GM18520 (cell line): ENCODE measurements around the gene WFDC6.

ENCODE experiments used
- ATAC-seq: cut with Tn5 transposase; IDR thresholded peaks from one replicate; pipeline ENCODE4 v1.9.1; 2021; ENCODE audit not compliant: unreplicated experiment

The WFDC6 gene

GRCh38 chr20:45518282-45518681 is 21.0 kb downstream of the WFDC6 start:
- no peak for ATAC-seq

- no peak for ATAC-seq
These were observed 24.0 kb downstream of the WFDC6 start, which contains the start of gene SPINT3 for GRCh38 chr20:45515147-45515913. TSS of gene SPINT3 (minus strand) at chr20:45515622. CDS start at chr20:45515608, 14 bp downstream.

GRCh38 chr20:45510242-45510862 is 28.9 kb downstream of the WFDC6 start:
- no peak for ATAC-seq

DNA sequence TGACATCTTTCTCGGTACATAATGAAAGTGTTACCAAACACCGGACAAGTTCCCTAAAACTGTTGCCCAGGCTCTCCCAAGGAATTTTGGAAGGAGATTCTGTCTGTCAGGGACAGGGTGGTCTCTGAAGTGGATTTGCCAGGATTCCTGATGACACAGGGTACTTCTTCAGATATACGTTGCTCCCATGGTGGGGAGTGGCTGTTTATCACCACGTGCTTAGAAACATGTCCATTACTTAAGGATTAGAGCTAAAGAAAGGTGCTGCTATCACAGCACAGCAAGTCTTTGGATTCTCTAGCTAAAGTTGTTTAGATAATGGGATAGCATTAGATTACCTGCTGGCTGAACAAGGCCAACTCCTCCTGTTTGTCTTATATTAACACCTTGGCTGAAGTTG is 30.2 kb downstream of the WFDC6 start:
- ATAC-seq, result no peak

GRCh38 chr20:45508068-45508886 is 31.0 kb downstream of the WFDC6 start:
- ATAC-seq, result no peak

DNA sequence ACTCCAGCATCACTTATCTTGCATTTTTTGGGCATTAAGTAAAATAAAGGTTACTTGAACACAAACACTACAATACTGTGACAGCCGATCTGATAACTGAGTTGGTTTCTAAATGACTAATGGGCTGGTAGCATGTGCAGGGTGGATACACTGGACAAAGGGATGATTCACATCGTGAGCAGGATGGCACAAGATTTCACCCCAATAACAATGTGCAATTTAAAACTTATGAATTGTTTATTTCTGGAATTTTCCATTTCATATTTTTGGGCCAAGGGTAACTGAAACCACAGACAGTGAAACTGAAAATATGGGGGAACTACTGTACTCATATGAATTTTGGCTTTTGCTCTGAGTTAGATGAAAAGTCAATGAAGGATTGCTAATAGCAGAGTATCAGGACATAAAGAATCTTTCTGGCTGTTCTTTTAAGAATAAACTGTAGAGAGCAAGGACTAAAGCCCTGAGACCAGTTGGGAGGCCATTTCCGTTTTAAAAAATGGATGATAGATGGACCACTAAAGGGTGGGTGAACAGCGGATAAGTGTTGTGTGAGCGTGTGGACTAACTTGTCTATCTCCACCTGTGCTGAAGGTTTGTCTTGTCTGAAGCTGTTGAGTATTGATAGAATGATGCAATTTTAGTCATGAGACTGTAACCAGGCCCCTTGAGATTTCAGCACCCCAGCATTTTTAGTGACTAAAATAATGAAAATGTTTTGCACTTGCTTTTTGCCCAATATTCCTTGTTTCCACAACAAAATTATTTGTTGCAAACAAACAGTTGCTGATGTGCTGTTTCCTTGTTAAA is 32.1 kb downstream of the WFDC6 start:
- ATAC-seq, result no peak

DNA sequence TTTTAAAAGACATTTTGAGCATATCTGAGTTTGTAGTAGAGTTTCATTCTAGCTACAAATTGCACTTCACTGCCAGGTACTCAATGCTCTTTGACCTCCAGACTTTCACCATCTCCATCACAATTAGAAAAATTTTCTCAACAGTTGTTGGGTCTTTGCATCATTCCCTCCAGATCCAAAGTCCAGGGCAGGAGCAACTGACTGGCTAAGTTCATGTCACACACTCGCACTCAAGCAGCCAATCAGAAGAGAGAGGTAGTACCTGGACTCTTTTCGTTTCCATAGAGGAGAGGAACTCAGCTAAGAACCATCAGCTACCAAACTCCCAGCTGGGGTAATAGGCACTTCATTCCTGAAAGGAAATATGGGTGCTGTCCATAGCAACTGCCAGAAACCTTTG is 32.9 kb downstream of the WFDC6 start:
- no peak for ATAC-seq

DNA sequence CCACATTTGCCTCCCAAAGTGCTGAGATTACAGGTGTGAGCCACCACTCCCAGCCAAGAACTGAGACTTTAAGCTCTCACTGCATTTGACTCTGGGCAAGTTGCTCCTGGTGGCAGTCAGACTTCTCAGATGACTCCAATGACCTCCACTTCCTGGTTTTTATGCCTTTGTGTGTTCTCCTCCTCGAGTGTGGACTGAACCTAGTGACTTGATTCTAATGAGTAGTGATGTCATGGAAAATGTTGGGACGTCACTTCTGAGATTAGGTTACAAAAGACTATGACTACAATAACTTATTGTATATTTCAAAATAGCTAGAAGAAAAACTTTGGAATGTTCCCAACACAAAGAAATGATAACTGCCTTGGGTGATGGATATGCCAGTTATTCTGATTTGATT is 35.9 kb downstream of the WFDC6 start:
- no peak for ATAC-seq

DNA sequence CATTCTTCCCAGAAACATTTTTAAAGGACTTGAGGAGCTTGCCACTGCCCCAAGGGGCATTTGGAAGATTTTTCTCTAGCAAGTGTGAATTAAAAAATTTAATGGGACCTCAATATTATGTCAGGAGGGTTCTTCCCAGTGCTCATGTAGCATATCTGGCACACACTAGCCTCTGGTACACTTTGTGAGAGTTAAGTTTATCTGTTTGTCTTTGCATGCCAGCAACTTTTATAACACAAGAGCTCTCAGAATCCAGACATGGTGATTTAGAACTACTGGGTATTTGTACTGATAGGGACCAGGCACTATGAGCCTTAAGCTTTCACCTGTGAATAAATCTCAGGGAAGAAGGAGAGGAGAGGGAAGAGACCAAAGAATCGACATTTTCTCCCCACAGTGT is 36.7 kb downstream of the WFDC6 start:
- ATAC-seq, result no peak

DNA sequence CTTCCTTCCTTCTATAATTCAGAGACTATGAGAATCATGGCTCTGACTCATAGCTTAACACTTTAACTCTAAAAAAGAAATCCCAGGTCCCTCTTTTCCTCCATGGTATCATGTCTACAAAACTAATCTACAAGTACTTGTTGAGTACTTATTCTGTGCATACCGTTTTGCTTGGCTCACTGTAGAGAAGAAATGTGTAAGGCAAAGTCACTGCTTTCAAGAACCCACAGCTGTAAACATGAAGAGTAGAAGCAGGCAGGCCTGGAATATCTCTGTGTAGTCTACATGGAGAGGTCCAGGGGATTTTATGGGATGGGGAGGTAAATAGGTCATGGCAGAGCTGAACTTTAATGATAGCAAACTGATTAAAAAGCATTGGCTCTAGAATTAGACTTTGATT is 37.7 kb downstream of the WFDC6 start:
- ATAC-seq, result no peak

- no peak for ATAC-seq
These were observed 39.3 kb downstream of the WFDC6 start for GRCh38 chr20:45500022-45500421.

DNA sequence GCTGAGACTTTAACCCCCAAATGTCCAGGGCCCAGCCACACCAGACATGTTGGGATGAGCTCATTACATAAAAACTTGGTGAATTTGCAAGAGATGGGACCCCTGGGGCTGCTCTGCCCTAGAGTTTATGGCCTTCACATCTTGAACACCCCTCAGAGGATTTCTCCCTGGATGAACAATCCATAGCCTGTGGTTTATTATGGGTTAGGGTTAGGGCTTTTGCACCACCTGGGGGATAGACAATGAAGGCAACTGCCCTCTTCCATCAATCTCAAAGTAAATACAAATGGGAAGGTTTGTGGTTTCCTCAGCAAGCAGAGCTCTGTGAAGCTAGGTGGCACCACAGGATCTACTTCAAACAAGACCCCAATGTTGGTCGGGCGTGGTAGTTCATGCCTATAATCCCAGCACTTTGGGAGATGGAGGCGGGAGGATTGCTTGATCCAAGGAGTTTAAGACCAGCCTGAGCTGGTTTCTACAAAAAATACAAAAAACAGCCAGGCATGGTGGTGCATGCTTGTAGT is 41.2 kb downstream of the WFDC6 start:
- ATAC-seq, result no peak

- ATAC-seq, result no peak
These were observed 43.1 kb downstream of the WFDC6 start for GRCh38 chr20:45496166-45496565.

DNA sequence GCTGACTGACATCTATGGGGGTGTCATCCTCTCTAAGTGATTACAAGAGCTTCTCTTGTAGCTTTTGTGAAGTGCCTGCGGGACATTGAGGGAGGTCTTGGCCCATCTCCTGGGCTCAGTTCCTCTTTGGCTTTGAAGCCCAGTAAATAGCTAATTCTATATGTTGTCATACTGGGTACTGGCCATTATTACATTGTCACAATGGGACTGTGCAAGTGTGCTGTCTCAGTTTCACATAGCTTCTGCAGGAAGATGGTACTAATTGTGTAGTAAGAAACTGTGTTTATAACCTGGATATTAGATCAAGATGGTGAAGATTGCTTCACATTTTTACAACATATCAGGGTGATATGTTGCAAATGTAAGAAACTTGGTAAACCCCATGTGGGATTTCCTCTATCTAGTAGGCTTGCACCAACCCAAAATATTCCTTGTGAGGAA is 43.8 kb downstream of the WFDC6 start:
- ATAC-seq, result no peak

- ATAC-seq, result no peak
These were observed 50.2 kb downstream of the WFDC6 start for GRCh38 chr20:45489083-45489531.

DNA sequence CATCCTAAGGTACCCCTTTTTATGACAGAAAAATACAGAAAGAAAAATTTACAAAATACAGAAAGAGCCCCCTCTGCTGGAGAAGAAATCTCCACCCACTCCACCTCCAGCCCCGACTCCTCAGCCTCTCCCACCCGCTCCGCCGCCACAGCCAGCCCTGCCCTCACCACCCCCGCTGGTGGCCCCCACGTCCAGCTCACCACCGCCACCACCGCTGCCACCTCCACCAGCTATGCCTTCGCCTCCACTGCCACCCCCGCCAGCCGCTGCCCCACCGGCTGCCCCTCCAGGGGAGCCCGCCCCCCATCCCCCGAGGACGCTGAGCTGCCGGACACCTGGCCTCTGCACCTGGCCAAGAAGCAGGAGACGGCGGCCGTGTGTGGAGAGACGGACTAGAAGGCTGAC is 52.0 kb downstream of the WFDC6 start:
- no peak for ATAC-seq

- ATAC-seq, result no peak
These were observed 53.9 kb downstream of the WFDC6 start for GRCh38 chr20:45485388-45485787.

- ATAC-seq, result no peak
These were observed 54.6 kb downstream of the WFDC6 start for GRCh38 chr20:45484676-45485075.
